H1 (cell line): Measurements from ENCODE around the gene AFF2. TPM values are rescaled to one million over a fixed set of nuclear protein-coding genes. Genes with fewer than 3 reads are reported as not detected.

Experiments
- ATF2 ChIP-seq: IDR thresholded peaks from 2 replicates; pipeline ENCODE4 v1.6.1; 2012; ENCODE audit warnings: low read length, inconsistent platforms
- CBX5 ChIP-seq: fragments of 300-800, 300-1000 bp; sonication (generic); IDR thresholded peaks from 2 replicates; pipeline ENCODE4 v1.7.1; 2016; ENCODE audit warnings: antibody characterized with exemption, low read length, low read depth
- NANOG ChIP-seq: IDR thresholded peaks from 2 replicates; pipeline ENCODE4 v1.6.1; 2011; ENCODE audit warnings: low read length, low read depth, mild to moderate bottlenecking, inconsistent platforms; ENCODE audit not compliant: insufficient read depth, poor library complexity, severe bottlenecking
- SUZ12 ChIP-seq: fragments of 200-600 bp; sonication (generic); IDR thresholded peaks from 2 replicates; pipeline ENCODE4 v1.6.1; 2012; ENCODE audit warnings: mild to moderate bottlenecking, inconsistent platforms, low read length, moderate library complexity, mixed read lengths
- polyA plus RNA-seq, 7 experiments: library from polyadenylated mRNA; depleted of rRNA in 3 of 7; stranded (reverse) in 5 of 7; unstranded in 2 of 7; fragments of >200 nt in 5 of 7; fragments of 200-250 nt in 2 of 7; gene quantifications; 1 replicate in 5 of 7; 2 replicates in 1 of 7; 4 replicates in 1 of 7; pipeline versions ENCODE4 v1.2.1 to v1.2.3, GENCODE V29; 2011 to 2013; ENCODE audit warnings: missing spikeins in 2 of 7, mixed read lengths in 2 of 7
- total RNA-seq: library from RNA; stranded (reverse); fragmentation: NEBNext Ultra II Directional; extraction: Animal tissue kit (Norgen Biotek cat#: 25700); gene quantifications from 2 replicates; pipeline ENCODE4 v1.2.1, GENCODE V29; 2021

The AFF2 gene
- total and polyA plus RNA-seq, 2 of the 8 experiments (the other 6 are each of a cell fraction or from before 2014, with no cell fraction given): 2.0 to 7.3 TPM

GRCh38 chrX:148956352-148956751 lies 455.9 kb downstream of the AFF2 start (continued):
- no peak for TF ChIP-seq CBX5
- no peak for TF ChIP-seq NANOG
- TF ChIP-seq ATF2: no peak
- TF ChIP-seq SUZ12: no peak
